Left ventricle myocardium inferior (tissue), 1 donor: ENCODE results near the gene WNK1. TPM values are rescaled to one million over a fixed set of nuclear protein-coding genes. Genes with fewer than 3 reads are reported as not detected.

ENCODE experiments used
- DNase-seq: peaks from one replicate; pipeline ENCODE4 v3.0.0-alpha.2; 2020
- H3K27ac ChIP-seq: fragments of 200-600 bp; replicated peaks from 2 replicates; pipeline ENCODE4 v1.8.0; 2021
- H3K27me3 ChIP-seq: fragments of 200-600 bp; 2 replicates; pipeline ENCODE4 v1.8.0; 2021; ENCODE audit warnings: low read depth
- H3K36me3 ChIP-seq: fragments of 200-600 bp; 2 replicates; pipeline ENCODE4 v1.8.0; 2021
- H3K4me1 ChIP-seq: fragments of 200-600 bp; 2 replicates; pipeline ENCODE4 v1.8.0; 2021
- H3K4me3 ChIP-seq: fragments of 200-600 bp; 2 replicates; pipeline ENCODE4 v1.8.0; 2021; ENCODE audit warnings: mild to moderate bottlenecking, moderate library complexity
- H3K9me3 ChIP-seq: fragments of 200-600 bp; replicated peaks from 2 replicates; pipeline ENCODE4 v1.8.0; 2021
- intact Hi-C: fragments of 100-400 bp; cut with micrococcal nuclease; formaldehyde crosslinking; loops from one replicate; pipeline ENCODE4 v1.11.0; 2022
- total RNA-seq: library from RNA; stranded (reverse); fragmentation: NEBNext Ultra II Directional; extraction: Animal tissue kit (Norgen Biotek cat#: 25700); gene quantifications from one replicate; pipeline ENCODE4 v1.2.1, GENCODE V29; 2021
- TF ChIP-seq, protein P1 (sequence below): fragments of 200-600 bp; IDR thresholded peaks from 2 replicates; pipeline ENCODE4 v1.8.0; 2021; ENCODE audit warnings: antibody characterized with exemption, mild to moderate bottlenecking, borderline replicate concordance
- donor health status: DM: no; HTN: yes; CAD: no; lungs with severe emphysema.

The WNK1 gene
- total RNA-seq, 1 donor from 2014 or later = 289 TPM

DNA sequence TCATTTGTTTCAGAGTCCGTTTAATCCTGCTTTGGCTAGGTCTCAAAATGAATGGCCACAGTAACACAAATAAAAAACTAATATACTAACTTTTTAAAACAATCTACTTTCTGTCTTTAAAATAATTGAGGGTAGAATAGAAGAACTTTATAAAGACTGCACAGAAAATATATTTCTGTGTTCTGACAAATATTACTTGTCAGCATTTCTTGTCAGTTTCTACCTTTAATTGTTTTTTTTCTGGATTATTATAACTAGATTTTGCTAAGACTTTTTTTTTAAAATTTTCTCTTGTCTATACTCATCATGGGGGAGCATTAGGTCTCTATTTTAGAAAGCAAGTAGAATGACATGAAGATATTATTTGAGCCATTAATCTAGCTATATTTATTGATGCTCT lies 110.9 kb downstream of the WNK1 start:
- TF ChIP-seq, protein P1, sequence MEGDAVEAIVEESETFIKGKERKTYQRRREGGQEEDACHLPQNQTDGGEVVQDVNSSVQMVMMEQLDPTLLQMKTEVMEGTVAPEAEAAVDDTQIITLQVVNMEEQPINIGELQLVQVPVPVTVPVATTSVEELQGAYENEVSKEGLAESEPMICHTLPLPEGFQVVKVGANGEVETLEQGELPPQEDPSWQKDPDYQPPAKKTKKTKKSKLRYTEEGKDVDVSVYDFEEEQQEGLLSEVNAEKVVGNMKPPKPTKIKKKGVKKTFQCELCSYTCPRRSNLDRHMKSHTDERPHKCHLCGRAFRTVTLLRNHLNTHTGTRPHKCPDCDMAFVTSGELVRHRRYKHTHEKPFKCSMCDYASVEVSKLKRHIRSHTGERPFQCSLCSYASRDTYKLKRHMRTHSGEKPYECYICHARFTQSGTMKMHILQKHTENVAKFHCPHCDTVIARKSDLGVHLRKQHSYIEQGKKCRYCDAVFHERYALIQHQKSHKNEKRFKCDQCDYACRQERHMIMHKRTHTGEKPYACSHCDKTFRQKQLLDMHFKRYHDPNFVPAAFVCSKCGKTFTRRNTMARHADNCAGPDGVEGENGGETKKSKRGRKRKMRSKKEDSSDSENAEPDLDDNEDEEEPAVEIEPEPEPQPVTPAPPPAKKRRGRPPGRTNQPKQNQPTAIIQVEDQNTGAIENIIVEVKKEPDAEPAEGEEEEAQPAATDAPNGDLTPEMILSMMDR = no peak
- DNase-seq = no peak
- Histone ChIP-seq H3K4me3 (no peak overlapping the region), H3K27ac (no peak overlapping the region), H3K9me3 (no peaks in the 10 kb centered on the region), H3K4me1 (peaks cover 5% of the 10 kb centered on the region), H3K27me3 (no peaks in the 10 kb centered on the region), H3K36me3 (peaks cover 95% of the 10 kb centered on the region)
- intact Hi-C loops = no loop called here

DNA sequence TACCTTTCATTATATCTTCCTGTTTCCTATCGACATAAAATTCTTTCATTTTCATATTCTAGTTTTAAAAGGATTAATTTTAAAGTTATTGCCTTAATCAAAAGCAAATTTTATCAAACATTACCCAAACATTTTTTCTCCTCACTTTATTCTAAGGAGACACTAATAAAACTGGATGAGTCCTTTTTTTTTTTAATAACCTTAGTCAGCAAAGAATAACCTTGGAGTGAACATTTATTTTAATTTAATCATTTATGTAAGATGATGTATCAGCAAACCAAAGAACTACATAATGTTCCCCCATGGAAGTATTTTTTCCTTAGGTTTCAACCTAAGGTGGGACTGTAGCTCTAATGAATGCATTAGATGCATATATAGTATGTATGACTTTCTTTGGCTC lies 113.2 kb downstream of the WNK1 start:
- TF ChIP-seq, protein P1 = no peak
- DNase-seq = no peak
- H3K36me3 ChIP-seq = peaks cover 89% of the 10 kb centered on the region
- no peaks in the 10 kb centered on the region for H3K9me3 ChIP-seq
- no peaks in the 10 kb centered on the region for H3K27me3 ChIP-seq
- intact Hi-C loops = no loop called here
- H3K4me3 ChIP-seq = no peak overlapping the region
- peaks cover under 1% of the 10 kb centered on the region for H3K4me1 ChIP-seq
- H3K27ac ChIP-seq = no peak overlapping the region

DNA sequence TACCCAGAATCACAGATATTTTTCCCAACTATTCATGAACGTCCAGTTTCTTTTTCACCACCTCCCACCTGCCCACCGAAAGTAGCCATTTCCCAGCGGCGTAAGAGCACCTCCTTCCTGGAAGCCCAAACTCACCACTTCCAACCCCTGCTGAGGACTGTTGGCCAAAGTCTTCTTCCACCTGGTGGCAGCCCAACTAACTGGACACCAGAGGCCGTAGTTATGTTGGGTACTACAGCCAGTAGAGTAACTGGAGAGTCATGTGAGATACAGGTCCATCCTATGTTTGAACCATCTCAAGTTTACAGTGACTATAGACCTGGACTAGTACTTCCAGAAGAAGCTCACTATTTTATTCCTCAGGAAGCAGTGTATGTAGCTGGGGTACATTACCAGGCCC lies 115.5 kb downstream of the WNK1 start:
- no peaks in the 10 kb centered on the region for H3K27me3 ChIP-seq
- DNase-seq = no peak
- H3K4me1 ChIP-seq = no peaks in the 10 kb centered on the region
- no peaks in the 10 kb centered on the region for H3K9me3 ChIP-seq
- H3K36me3 ChIP-seq = peaks cover 89% of the 10 kb centered on the region
- no peak overlapping the region for H3K27ac ChIP-seq
- no peak overlapping the region for H3K4me3 ChIP-seq
- TF ChIP-seq, protein P1 = no peak
- intact Hi-C loops = no loop called here

DNA sequence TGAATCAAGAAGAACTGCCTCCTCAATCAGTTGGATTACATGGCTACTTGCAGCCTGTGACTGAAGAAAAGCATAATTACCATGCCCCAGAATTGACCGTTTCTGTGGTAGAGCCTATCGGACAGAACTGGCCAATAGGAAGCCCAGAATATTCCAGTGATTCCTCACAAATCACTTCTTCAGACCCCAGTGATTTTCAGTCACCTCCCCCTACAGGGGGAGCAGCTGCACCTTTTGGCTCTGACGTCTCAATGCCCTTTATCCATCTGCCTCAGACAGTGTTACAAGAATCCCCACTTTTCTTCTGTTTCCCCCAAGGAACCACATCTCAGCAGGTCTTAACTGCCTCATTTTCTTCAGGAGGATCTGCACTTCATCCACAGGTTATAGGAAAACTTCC lies 116.3 kb downstream of the WNK1 start:
- DNase-seq = no peak
- TF ChIP-seq, protein P1 = no peak
- H3K27ac ChIP-seq = no peak overlapping the region
- no peaks in the 10 kb centered on the region for H3K9me3 ChIP-seq
- peaks cover 5% of the 10 kb centered on the region for H3K4me1 ChIP-seq
- no peak overlapping the region for H3K4me3 ChIP-seq
- H3K36me3 ChIP-seq = peaks cover 82% of the 10 kb centered on the region
- H3K27me3 ChIP-seq = no peaks in the 10 kb centered on the region
- intact Hi-C loops = no loop called here

DNA sequence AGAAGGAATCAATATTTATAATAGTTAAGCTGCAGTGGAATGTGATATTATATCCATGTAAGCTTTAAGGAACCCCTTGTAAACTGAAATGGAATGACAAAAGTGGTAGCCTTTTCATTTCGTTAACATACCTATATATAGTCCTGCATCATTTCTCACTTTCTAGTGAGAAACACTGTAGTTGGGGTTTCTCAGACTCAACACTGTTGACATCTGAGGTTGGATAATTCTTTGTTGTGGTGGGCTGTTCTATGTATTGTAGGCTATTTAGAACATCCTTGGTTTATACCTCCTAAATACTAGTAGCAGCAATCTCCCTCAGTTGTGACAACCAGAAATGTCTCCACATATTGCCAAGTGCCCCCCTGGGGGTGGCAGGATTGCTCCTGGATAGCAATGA lies 118.0 kb downstream of the WNK1 start:
- H3K9me3 ChIP-seq = no peaks in the 10 kb centered on the region
- TF ChIP-seq, protein P1 = no peak
- H3K27ac ChIP-seq = no peak overlapping the region
- H3K4me3 ChIP-seq = no peak overlapping the region
- peaks cover 8% of the 10 kb centered on the region for H3K4me1 ChIP-seq
- H3K36me3 ChIP-seq = peaks cover 80% of the 10 kb centered on the region
- intact Hi-C loops = no loop called here
- no peaks in the 10 kb centered on the region for H3K27me3 ChIP-seq
- DNase-seq = no peak

DNA sequence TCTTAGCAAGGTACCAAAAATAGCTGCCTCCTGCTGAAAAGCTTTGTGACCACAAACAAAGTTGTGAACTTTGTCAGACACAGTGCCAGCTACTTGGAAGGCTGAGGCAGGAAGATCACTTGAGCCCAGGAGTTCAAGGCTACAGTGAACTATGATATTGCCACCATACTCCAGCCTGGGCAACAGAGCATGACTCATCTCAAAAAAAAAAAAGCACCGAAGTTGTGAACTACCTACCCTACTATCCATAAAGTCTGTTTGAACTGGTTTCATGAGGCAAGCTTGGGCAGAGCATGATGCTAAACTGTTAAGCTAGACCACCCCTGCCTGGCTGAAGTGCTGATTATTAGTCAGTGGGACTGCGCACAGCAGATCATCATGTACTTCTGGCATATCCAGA lies 121.6 kb downstream of the WNK1 start:
- Histone ChIP-seq H3K27me3 (no peaks in the 10 kb centered on the region), H3K27ac (no peak overlapping the region), H3K9me3 (no peaks in the 10 kb centered on the region), H3K36me3 (peaks cover 83% of the 10 kb centered on the region), H3K4me1 (peaks cover 8% of the 10 kb centered on the region), H3K4me3 (no peak overlapping the region)
- intact Hi-C loops = no loop called here
- TF ChIP-seq, protein P1 = no peak
- no peak for DNase-seq
